ENCODE results near the gene APOA1. TPM values are rescaled to one million over a fixed set of nuclear protein-coding genes. Genes with fewer than 3 reads are reported as not detected.
"Not testable (repeated sequence)": the region's sequence is repeated elsewhere in the genome, so short reads cannot be mapped to it uniquely, and the experiment has no call there.

APOA1 gene
- total RNA-seq, 1 experiment from 2014 or later: not detected

DNA sequence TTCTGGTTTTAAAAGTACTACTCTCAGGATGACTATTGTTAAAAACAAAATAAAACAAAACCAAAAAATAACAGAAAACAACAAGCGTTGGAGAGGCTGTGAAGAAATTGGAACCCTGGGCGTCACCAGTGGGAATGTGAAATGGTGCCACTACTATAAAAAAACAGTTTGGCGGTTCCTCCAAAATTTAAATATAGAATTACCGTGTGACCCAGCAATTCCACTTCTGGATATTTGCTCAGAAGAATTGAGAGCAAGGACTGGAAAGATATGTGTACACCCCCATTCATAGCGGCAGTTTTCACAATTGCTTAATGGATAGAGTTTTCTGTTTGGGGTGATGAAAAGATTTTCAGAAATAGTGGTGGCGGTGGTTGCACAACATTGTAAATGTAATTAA lies 22.9 kb downstream of the APOA1 start:
- no peak for DNase-seq (ENCODE audit: low spot score)

DNA sequence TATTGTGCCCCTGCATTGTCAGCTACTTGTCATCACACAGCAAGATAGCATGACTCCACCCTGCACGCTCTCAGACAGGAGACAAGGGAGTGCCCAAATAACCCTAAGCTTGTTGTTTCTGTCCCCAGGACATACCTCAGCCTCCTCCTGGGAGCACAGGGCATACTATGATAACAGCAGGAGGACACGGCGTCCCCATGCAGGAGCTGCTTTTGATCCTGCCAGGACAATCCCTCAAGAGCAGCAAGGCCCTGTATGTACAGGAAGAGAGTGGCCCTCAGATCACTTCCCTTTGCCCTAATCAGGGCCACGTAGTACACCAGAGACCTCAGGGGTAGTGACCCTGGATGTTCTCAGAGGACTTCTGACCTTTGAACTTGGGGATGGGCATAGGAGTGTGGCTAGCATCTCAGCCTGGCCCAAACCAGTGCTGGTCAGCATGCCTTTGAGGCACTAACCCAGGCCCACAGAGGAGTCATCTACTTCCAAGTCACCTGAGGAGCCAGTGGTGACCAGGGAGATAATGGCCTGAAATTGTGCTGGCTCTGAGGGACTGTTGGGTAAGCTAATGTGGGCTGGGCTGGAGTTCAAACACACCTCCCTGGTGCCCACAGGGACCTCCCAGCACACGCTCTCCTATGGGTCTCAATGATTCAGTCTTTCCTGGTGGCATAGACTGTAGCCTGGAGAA lies 23.5 kb downstream of the APOA1 start:
- DNase-seq (ENCODE audit: low spot score): no peak

DNA sequence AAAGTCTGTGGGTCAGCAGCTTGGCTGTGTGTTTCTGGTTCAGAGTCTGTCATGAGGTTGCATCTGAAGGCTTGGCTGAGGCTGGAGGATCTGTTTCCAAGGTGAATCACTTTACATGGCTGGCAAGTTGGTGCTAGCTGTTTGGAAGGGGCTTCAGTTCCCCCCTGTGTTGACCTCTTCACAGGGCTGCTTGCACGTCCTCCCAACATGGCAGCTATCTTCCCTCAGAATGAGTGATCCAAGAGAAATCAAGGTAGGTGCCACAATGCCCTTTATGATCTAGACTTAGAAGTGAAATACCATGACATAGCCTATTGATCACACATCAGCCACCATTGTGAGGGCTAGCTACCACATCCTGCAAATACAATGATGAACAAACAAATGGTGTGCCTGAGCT lies 24.3 kb downstream of the APOA1 start:
- no peak for DNase-seq (ENCODE audit: low spot score)

DNA sequence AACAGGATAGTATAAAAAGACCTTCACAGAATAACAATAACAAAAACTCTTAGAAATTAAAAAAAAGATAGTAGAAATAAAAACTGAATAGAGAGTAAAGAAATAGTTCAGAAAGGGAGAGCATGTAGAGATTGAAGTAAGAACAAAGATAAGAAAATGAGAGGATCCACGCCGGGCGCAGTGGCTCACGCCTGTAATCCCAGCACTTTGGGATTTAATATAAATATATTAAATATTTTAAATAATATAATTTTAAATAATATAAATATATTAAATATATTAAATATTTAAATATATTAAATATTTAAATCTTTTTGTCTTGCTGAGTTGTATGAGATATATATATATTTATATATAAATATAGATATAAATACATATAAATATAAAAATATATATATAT lies 25.3 kb downstream of the APOA1 start:
- no peak for DNase-seq (ENCODE audit: low spot score)

DNA sequence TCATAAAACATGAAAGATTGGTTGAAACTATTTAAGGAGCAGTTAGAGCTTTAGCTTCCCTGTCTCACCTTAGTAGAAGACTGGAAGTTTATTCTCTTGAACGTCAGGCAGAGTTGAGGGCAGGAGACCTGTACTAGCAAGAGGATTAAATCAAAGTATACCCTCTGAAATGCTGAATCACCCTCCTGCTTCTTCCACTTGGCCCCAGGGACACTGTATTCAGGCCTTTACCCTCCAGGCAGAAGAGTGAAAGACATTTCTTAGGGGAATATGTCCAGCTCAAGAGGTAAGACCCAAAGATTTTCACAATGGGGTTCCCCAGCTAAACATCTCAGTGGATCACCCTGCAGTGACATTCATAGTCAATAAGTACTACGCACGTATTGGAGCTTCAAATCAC lies 26.2 kb downstream of the APOA1 start:
- no peak for DNase-seq (ENCODE audit: low spot score)

DNA sequence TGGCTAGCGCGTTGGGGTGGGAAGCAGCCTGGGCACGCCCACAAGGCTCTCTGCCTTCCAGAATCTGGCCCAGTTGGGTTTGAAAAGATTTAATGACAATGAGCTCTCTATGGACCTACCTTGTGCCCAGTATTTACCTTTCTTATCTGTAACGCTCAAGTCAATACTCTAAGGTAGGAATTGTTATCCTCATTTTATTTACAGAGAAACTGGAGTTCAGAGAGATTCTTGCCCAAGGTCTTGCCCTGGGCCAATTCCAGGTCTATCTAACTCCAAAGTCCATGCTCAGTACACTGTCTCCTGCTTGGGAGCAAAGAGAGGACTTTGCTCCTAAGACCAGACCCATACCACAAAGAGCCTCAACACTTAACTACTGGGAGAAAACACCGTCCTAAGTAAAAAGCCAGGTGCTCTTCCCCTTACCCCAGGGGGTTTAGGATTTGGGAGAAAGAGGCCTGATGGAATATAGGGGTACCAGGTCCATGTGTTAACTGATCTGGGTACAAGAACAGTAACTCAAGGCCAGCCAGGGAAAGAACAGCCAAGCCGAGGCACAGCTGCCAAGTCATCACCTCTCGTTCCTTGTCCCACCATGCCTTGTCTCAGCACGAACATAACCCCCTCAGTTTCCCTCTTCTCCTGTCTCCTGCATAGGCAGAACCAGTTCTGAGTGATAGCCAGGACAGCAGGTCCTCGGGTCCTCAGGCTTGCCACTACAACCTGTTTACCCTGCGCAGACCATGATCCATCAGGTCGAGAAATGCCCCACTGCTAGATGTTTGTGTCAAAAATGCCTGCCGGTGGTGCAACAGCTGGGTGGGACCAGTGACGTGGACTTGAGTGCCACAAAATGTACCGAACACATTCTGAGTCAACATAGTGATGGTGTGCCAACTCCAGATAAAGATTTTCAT lies 28.9 kb downstream of the APOA1 start:
- peak; percentile 45 for DNase-seq (ENCODE audit: low spot score)

DNA sequence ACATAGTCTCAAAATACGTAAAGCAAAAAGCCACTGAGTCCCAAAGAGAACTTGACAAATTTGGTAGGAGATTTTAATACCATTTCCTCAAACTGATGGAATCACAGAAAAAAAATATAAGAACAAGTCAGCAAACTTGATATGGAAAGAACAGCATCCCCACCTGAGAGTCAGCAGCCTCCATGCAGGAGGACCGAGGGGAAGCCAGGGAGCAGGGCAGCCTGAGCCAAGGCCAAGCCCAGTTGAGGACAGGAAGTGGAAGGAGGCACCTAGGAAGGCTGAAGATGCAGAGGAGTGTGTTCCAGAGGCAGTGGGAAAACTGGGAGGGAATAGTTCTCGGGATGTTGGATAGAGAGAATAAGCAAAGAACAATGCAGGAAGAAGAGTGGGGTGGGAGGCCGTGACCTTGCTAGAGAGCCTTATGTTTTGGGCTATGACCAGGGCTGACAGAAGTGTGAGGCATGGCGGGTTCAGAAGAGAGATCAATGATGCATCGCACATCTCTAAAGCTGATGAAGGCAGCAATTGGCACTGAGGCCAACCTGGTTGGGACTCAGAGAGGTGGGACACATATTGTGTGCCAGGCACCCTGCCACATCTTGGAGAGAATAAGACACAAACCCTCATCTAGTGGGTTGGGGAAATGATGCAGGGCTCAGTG lies 29.7 kb downstream of the APOA1 start:
- no peak for DNase-seq (ENCODE audit: low spot score)

DNA sequence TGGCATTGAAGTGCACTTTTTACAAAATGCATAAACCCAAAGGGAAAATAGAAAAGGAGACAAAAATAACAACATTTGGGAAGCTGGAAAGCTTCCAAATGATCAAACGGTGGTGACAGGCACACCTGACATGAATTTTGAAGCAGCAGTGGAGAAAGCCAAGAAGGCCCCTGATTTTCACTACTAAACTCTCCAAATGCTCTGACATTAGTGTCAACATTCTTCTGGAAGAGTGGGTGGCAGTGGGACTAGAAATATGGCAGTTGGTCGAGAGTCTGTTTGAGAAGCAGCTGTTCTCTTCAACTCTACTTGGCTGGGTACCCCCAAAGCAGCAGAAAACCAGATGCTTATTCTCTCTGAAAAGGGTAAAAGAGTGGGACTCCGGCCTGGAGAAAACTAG lies 33.4 kb downstream of the APOA1 start:
- DNase-seq (ENCODE audit: low spot score): no peak

DNA sequence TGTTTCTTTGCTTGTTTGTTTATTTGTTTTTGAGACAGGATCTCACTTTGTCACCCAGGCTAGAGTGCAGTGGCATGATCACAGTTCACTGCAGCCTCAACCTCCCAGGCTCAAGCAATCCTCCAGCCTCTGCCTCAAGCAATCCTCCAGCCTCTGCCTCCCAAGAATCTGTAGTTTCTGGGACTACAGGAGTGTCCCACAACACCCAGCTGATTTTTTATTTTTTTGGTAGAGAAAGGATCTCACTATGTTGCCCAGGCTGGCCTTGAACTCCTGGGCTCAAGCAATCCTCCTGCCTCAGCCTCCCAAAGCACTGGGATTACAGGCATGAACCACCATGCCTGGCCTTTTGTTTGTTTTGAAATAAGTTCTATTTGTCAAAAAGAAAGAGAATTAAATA lies 35.8 kb downstream of the APOA1 start:
- not testable (repeated sequence) for DNase-seq (ENCODE audit: low spot score)

DNA sequence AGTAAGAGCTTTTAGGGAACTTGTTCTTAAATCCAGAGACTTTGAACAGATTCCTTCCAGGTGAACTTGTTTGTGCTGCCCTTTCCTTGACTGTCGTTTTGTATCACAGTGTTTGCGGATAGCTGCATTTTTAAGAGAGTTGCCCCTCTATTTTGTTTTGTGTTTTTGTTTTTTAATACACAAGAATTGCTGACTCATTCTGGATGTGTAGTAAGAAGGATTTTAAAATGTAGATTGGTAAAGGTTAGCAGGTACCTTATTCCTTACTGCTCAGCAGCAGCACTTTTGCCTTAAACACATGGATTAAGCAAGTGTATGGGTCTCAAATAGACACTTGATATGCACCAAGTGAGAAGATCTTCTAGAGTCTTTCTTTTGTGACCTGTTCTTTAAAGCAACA lies 36.8 kb downstream of the APOA1 start:
- no peak for DNase-seq (ENCODE audit: low spot score)

DNA sequence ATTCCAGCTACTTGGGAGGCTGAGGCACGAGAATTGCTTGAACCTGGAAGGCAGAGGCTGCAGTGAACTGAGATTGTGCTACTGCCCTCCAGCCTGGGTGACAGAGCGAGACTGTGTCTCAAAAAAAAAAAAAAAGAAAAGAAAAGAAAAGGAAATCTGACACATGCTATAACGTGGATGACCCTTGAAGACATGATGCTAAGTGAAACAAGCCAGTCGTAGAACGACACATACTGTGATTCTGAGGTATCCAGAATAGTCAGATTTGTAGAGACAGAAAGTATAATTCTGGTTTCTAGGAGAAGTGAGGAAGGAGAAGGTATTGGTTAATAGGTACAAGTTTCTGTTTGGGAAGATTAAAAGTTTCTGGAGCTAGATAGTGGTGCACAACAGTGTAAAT lies 39.1 kb downstream of the APOA1 start:
- DNase-seq (ENCODE audit: low spot score): no peak

DNA sequence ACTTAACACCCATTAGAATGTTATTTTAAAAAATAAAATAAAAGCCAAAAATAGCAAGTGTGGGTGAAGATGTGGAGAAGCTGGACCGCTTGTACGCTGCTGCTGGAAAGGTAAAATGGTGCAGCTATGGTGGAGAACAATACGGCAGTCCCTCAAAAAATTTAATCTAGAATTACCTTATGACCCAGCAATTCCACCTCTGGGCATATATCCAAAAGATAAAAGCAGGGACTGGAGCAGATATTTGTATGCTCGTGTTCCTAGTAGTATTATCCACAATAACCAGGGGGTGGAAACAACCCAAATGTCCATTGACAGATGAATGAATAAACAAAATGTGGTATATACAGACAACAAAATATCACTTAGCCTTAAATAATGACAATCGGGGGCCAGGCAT lies 39.6 kb downstream of the APOA1 start:
- no peak for DNase-seq (ENCODE audit: low spot score)

DNA sequence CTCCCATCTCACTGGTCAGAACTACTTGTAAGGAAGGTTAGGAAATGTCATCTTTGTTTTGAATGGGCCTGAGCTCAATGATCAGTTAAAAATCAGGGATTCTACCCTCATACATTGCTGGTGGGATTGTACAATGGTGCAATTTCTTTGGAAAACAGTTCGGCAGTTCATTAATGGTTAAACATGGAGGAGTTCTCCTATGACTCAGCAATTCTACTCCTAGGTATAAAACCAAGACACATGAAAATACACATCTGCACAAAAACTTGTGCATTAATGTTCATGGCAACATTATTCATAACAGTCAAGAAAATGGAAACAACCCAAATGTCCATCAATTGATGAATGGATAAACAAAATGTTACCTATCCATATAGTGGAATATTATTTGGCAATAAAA lies 40.9 kb downstream of the APOA1 start:
- no peak for DNase-seq (ENCODE audit: low spot score)

DNA sequence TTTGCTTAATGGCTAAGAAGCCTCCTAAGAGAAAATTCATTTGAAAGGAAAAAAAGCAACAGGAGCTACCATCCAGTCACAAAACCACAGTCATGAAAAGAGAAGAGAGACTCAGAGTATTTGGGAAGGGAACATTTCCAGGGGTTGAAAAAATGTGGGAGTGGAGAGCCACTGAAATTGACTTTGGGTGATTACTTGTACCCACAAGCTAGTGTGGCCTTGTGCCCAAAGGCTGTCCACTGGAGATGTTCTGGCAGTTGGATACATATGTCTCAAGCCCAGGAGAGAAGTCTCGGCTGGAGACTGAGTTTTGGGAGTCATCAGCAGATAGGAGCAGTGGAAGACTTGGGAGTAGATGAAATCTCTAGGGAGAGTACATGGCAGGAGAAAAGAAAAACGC lies 42.6 kb downstream of the APOA1 start:
- DNase-seq (ENCODE audit: low spot score): no peak

DNA sequence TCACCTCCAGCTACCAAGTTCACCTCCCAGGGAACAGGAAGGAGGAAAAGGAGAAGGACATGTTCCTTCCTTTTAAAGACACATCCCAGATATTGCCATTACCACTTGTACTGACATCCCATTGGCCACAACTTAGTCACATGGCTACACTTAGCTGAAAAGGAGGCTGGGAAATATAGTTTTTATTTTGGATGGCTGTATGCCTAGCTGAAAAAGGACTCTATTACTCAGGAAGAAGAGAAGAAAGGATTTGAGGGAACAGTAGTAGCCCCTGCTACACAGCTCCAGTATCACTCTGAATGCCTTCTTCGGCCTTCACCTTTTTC lies 43.7 kb downstream of the APOA1 start:
- DNase-seq (ENCODE audit: low spot score): peak; percentile 50

DNA sequence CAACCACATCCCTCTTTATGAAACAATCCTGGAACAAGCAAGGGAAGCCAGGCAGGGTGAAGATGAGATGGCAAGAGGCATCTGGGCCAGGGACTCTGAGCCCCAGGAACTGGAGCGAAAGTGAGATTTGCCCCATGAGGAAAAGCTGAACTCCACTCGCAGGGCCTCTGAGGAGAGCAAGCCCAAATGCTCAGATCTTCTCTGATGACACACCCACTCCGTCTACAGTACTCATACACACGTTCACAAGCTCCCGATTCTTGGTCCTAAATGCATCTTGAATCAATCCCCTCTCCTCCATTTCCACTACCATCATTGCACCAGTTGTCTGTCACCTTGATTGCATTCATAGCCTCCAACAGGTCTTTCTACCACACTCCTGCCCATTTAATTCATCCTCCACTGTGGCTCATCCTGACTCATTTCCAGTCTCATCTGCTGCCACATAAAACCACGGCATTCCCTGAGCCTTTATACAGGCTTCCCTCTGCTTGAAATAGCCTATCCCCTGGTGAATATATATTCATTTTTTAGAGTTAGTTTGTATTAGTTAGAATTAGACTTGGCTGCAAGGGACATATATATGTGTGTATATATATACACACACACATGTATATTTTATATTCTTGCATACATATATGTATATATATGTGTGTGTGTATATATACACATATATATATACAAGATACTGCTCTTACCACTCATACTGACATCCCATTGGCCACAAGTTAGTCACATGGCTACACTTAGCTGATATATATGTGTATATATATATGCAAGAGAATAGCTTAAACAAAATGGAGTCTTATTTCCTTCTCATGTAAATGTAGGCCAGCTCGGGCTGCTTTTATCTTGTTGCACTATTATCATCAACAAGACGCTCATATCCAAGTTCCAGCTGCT lies 44.3 kb downstream of the APOA1 start:
- DNase-seq (ENCODE audit: low spot score): no peak

DNA sequence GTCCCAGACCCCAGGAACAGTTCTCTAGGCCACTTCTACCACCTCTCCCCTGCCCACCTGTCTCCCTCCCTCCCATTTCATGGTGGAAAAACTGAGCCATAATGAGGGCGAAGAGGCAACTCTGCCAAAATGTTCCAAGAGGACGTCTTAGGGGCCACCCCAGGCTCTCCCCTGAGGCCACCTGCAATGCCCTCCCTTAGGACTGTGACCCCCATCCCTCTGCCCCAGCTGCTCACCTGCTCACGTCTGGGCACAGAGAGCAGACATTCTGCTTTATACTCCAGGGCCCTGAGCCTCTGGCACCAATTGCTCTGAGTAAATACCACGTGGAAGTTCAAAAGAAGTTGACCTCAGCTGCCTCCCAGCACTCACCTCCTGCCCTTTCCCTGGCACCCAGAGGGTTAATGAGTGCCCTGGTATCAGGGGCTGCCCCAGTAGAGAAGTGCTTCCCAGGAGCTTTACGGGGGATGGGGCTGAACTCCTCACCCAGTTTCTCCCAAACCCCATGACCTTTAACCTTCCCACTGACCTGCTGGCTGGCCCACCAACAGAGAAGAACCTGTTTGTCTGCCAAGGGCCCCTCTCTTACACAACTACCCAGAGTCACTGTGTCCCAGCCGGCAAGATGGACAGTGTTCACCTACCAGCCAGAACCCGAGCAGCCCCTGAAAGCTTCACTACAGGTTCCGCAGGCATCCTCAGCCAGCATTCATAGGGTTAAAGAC lies 45.1 kb downstream of the APOA1 start:
- DNase-seq (ENCODE audit: low spot score): no peak

DNA sequence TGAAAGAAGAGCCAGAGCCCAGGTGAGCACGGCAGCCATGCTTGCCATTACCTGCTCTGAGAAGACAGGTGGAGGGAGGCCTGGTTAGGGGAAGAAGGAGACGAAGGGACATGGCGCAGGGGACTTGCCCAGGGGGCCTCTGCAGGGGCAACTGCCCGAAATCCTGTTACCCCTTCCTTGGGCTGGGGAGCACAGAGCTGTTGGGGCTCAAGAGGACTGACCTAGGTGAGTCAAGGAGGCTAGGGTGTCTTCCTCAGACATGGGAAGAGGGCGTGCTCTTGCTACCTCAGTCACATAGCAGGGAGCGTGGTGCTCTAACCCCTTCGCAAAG lies 45.6 kb downstream of the APOA1 start, which contains the start of gene APOA5:
Gene APOA5 (minus strand): TSS at position 67 of the 331 bp plus-strand sequence. CDS start 19 bp downstream, at position 48.
- no peak for DNase-seq (ENCODE audit: low spot score)

DNA sequence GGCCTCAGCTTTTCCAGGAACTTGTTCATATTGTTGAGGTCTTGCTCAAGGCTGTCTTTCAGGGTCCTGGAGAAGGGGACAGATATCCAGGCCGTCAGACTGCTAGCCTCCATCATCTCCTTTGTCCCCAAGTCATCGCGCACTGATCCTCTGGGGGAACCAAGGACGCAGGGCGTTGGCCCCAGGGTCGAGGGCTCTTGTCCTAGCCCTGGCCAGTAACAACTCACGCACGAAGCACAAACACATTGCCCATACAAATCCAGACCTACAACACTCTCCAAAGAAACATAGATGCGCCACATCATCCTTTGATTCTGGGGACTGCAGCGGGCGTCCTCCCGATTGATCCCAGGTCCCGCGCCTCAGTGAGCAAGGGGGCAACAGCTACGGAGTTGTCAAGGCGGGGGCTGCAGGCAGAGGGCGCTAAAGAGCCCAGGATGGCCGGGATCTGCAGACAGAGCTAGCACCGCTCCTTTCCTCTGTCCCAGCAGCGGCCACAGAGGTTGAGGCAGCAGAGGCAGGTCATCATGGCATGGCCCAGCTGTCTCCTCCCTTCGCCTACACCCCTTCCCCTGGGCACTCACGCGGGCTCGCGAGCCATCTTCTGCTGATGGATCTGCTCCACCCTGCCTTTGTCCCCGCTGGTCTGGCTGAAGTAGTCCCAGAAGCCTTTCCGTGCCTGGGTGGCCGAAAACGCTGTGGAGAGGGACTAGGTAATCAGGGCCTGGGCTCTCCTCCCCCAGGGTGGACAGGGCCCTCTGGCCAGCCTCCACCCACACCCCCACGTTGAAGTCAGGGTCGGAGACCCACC lies 46.2 kb downstream of the APOA1 start:
- DNase-seq (ENCODE audit: low spot score): peak; percentile 81
